Measurements from ENCODE around the gene HOXD12.

- no peak for TF ChIP-seq EP300 (IDR thresholded peaks at IDR 0.05)
- TF ChIP-seq, protein P1, sequence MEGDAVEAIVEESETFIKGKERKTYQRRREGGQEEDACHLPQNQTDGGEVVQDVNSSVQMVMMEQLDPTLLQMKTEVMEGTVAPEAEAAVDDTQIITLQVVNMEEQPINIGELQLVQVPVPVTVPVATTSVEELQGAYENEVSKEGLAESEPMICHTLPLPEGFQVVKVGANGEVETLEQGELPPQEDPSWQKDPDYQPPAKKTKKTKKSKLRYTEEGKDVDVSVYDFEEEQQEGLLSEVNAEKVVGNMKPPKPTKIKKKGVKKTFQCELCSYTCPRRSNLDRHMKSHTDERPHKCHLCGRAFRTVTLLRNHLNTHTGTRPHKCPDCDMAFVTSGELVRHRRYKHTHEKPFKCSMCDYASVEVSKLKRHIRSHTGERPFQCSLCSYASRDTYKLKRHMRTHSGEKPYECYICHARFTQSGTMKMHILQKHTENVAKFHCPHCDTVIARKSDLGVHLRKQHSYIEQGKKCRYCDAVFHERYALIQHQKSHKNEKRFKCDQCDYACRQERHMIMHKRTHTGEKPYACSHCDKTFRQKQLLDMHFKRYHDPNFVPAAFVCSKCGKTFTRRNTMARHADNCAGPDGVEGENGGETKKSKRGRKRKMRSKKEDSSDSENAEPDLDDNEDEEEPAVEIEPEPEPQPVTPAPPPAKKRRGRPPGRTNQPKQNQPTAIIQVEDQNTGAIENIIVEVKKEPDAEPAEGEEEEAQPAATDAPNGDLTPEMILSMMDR (IDR thresholded peaks at IDR 0.05), result no peak
- TF ChIP-seq POLR2A (IDR thresholded peaks at IDR 0.05), result no peak
Observed at GRCh38 chr2:176118601-176119339, 19.2 kb downstream of the HOXD12 start.

Data from stomach (tissue), 4 donors.